ENCODE measurements around the gene MYLK4. TPM values are rescaled to one million over a fixed set of nuclear protein-coding genes. Genes with fewer than 3 reads are reported as not detected.

MYLK4 gene
- total RNA-seq, 1 experiment from 2014 or later: 0.85 TPM

DNA sequence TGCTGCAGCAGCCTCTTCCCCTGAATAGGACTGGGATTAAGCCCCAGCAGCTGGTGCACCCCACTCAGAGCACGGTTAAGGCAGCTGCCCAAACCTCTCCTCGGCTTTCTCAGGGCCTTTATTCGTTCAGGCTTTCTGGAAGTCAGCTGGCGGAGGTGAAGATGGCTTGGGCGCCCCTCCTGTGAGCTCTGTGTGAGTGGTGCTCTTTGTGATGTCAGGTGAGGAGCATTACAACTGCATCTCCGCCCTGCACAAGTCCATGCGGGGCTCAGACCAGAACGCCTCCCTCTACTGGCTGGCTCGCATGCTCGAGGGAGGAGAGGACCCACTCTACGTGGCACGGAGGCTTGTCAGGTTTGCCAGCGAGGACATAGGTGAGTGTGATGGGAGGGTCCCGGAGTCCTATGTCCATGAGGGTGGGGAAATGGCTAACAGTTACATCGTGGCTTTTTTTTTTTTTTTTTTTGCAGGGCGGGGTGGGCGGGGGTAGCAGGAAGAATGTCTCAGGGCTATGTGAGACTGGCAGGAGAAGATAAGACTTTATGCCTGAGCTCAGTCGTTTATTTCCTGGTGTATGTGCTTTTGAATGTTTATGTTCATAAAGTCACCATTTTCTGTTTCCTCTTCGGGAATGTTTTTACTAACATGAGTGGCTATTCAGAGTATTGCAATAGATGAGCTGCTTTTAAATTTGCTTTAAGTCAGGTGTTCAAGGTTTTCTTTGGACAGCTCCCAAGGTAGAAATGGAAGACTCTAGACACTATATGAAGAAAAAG, 32.7 kb upstream of the MYLK4 start:
- Histone ChIP-seq H3K27ac (ENCODE audit: low read length) (no peak overlapping the region), H3K27me3 (ENCODE audit: control insufficient read depth, insufficient read depth, low read length) (no peaks in the 10 kb centered on the region), H3K4me3 (ENCODE audit: low read depth in 2 of 2, low read length in 2 of 2) (no peak overlapping the region), H3K4me1 (ENCODE audit: control insufficient read depth, insufficient read depth, low read length) (no peaks in the 10 kb centered on the region), H3K36me3 (ENCODE audit: control insufficient read depth, insufficient read depth, low read length) (peaks cover 10% of the 10 kb centered on the region), H3K9me3 (ENCODE audit: control insufficient read depth, insufficient read depth, low read depth, low read length) (no peaks in the 10 kb centered on the region)
- in situ Hi-C loops (cut with HindIII; ENCODE audit: low pct_unique_long_range_greater_than_20kb, low sequenced_read_pairs) (no loop called here), intact Hi-C loops (cut with micrococcal nuclease; ENCODE audit: unreplicated experiment) (no loop called here)
- TF ChIP-seq POLR2AphosphoS5 (IDR thresholded peaks at IDR 0.05; ENCODE audit: low read depth, low read length): no peak
- TF ChIP-seq, protein P1, sequence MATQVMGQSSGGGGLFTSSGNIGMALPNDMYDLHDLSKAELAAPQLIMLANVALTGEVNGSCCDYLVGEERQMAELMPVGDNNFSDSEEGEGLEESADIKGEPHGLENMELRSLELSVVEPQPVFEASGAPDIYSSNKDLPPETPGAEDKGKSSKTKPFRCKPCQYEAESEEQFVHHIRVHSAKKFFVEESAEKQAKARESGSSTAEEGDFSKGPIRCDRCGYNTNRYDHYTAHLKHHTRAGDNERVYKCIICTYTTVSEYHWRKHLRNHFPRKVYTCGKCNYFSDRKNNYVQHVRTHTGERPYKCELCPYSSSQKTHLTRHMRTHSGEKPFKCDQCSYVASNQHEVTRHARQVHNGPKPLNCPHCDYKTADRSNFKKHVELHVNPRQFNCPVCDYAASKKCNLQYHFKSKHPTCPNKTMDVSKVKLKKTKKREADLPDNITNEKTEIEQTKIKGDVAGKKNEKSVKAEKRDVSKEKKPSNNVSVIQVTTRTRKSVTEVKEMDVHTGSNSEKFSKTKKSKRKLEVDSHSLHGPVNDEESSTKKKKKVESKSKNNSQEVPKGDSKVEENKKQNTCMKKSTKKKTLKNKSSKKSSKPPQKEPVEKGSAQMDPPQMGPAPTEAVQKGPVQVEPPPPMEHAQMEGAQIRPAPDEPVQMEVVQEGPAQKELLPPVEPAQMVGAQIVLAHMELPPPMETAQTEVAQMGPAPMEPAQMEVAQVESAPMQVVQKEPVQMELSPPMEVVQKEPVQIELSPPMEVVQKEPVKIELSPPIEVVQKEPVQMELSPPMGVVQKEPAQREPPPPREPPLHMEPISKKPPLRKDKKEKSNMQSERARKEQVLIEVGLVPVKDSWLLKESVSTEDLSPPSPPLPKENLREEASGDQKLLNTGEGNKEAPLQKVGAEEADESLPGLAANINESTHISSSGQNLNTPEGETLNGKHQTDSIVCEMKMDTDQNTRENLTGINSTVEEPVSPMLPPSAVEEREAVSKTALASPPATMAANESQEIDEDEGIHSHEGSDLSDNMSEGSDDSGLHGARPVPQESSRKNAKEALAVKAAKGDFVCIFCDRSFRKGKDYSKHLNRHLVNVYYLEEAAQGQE (IDR thresholded peaks at IDR 0.05; ENCODE audit: insufficient read depth in 1 of 2, low read depth in 2 of 2, low read length in 1 of 2): no peak
- DNase-seq (ENCODE audit: low read depth, low spot score): no peak
- ChIA-PET POLR2A (interaction anchor here (0.7 kb wide), 1 partner anchor 92 kb away, joined by 5 read pairs; no protein-coding TSS in a partner anchor), CTCF (interaction anchor here (0.6 to 0.7 kb wide), 2 partner anchors 143 to 1229 kb away, joined by 3 read pairs; no protein-coding TSS in a partner anchor)
- ATAC-seq: no peak
- BruUV-seq (replicated peaks): no TSS peak

DNA sequence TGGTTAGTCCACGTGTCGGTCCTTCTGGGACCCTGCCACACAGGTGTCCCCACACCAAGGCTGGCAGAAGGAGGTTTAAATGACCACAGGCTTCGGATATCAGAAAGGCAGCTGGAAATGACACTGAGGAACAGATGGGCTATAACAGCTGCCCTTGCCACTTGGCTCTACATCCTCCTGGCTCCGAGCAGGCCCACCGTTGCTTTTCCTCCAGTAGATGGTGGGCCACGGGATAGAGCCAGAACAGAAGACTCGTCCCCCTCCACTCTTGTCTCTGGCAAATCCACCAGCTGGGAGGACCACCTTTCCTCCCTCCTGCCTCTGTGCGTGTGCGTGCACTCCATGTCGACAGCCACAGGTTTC, 32.1 kb upstream of the MYLK4 start:
- H3K27me3 ChIP-seq (ENCODE audit: control insufficient read depth, insufficient read depth, low read length): no peaks in the 10 kb centered on the region
- no TSS peak for BruUV-seq (replicated peaks)
- intact Hi-C loops (cut with micrococcal nuclease; ENCODE audit: unreplicated experiment): no loop called here
- H3K27ac ChIP-seq (ENCODE audit: low read length): no peak overlapping the region
- peaks cover 10% of the 10 kb centered on the region for H3K36me3 ChIP-seq (ENCODE audit: control insufficient read depth, insufficient read depth, low read length)
- ChIA-PET POLR2A (interaction anchor here (0.5 kb wide), 1 partner anchor 42 kb away, joined by 6 read pairs; no protein-coding TSS in a partner anchor), CTCF (interaction anchor here (0.6 kb wide), 1 partner anchor 1228 kb away, joined by 3 read pairs; no protein-coding TSS in a partner anchor)
- in situ Hi-C loops (cut with HindIII; ENCODE audit: low pct_unique_long_range_greater_than_20kb, low sequenced_read_pairs): no loop called here
- no peak for ATAC-seq
- H3K4me1 ChIP-seq (ENCODE audit: control insufficient read depth, insufficient read depth, low read length): no peaks in the 10 kb centered on the region
- TF ChIP-seq POLR2AphosphoS5 (IDR thresholded peaks at IDR 0.05; ENCODE audit: low read depth, low read length) (no peak), TCF7L2 (IDR thresholded peaks at IDR 0.05; ENCODE audit: low read depth, low read length) (no peak), SIN3A (IDR thresholded peaks at IDR 0.05; ENCODE audit: borderline replicate concordance, insufficient read depth, low read depth, low read length) (no peak)
- TF ChIP-seq, protein P1 (IDR thresholded peaks at IDR 0.05; ENCODE audit: insufficient read depth in 1 of 2, low read depth in 2 of 2, low read length in 1 of 2): no peak
- TF ChIP-seq, protein P2, sequence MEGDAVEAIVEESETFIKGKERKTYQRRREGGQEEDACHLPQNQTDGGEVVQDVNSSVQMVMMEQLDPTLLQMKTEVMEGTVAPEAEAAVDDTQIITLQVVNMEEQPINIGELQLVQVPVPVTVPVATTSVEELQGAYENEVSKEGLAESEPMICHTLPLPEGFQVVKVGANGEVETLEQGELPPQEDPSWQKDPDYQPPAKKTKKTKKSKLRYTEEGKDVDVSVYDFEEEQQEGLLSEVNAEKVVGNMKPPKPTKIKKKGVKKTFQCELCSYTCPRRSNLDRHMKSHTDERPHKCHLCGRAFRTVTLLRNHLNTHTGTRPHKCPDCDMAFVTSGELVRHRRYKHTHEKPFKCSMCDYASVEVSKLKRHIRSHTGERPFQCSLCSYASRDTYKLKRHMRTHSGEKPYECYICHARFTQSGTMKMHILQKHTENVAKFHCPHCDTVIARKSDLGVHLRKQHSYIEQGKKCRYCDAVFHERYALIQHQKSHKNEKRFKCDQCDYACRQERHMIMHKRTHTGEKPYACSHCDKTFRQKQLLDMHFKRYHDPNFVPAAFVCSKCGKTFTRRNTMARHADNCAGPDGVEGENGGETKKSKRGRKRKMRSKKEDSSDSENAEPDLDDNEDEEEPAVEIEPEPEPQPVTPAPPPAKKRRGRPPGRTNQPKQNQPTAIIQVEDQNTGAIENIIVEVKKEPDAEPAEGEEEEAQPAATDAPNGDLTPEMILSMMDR (IDR thresholded peaks at IDR 0.05): no peak
- DNase-seq (ENCODE audit: low read depth, low spot score): no peak
- no peak overlapping the region for H3K4me3 ChIP-seq (ENCODE audit: low read depth in 2 of 2, low read length in 2 of 2)
- no peaks in the 10 kb centered on the region for H3K9me3 ChIP-seq (ENCODE audit: control insufficient read depth, insufficient read depth, low read depth, low read length)

Data from Panc1 (cell line).